Effector memory CD8-positive, alpha-beta T cell (primary cell): ENCODE results near the gene ANKMY1.

Experiments used
- ATAC-seq: fragments of 150-1000 bp; cut with Tn5 transposase; replicated peaks from 2 replicates; pipeline ENCODE4 v1.10.0; 2021; ENCODE audit warnings: mild to moderate bottlenecking, moderate library complexity
- DNase-seq, 3 experiments: peaks; one replicate each; pipeline ENCODE4 v3.0.0; 2021
- H3K27ac Mint-ChIP-seq, 2 donors: one replicate each; pipeline ENCODE4 v1.8.0; 2022; ENCODE audit warnings: mild to moderate bottlenecking in 2 of 2, mixed read lengths in 2 of 2, moderate library complexity in 2 of 2
- H3K27me3 Mint-ChIP-seq, 2 donors: one replicate each; pipeline ENCODE4 v1.8.0; 2022; ENCODE audit warnings: mixed read lengths in 2 of 2
- H3K36me3 Mint-ChIP-seq: one replicate; pipeline ENCODE4 v1.8.0; 2022; ENCODE audit warnings: mild to moderate bottlenecking, moderate library complexity, mixed read lengths; ENCODE audit not compliant: insufficient read depth
- H3K4me1 Mint-ChIP-seq, 2 donors: one replicate each; pipeline ENCODE4 v1.8.0; 2022; ENCODE audit warnings: low read depth in 2 of 2, mixed read lengths in 2 of 2
- H3K4me3 Mint-ChIP-seq, 2 donors: one replicate each; pipeline ENCODE4 v1.8.0; 2022; ENCODE audit warnings: mild to moderate bottlenecking in 2 of 2, mixed read lengths in 2 of 2, moderate library complexity in 2 of 2
- H3K9me3 Mint-ChIP-seq, 2 donors: one replicate each; pipeline ENCODE4 v1.8.0; 2022; ENCODE audit warnings: mixed read lengths in 2 of 2

Gene ANKMY1

GRCh38 chr2:240461471-240462072 lies 96.2 kb downstream of the ANKMY1 start:
- no peaks in the 10 kb centered on the region for H3K9me3 Mint-ChIP-seq
- DNase-seq (no peak), ATAC-seq (no peak)
- H3K4me1 Mint-ChIP-seq = no peaks in the 10 kb centered on the region
- H3K4me3 Mint-ChIP-seq = no peak overlapping the region
- peaks cover 5 to 17% of the 10 kb centered on the region in 2 donors for H3K27me3 Mint-ChIP-seq
- peaks cover 2% of the 10 kb centered on the region for H3K36me3 Mint-ChIP-seq
- H3K27ac Mint-ChIP-seq = no peak overlapping the region

- Mint-ChIP-seq H3K36me3 (peaks cover 2% of the 10 kb centered on the region), H3K9me3 (no peaks in the 10 kb centered on the region), H3K27me3 (peaks cover 8 to 22% of the 10 kb centered on the region in 2 donors), H3K27ac (no peak overlapping the region), H3K4me1 (no peaks in the 10 kb centered on the region), H3K4me3 (no peak overlapping the region)
- no peak for ATAC-seq
- DNase-seq = no peak
Measured at GRCh38 chr2:240460781-240461431, 96.9 kb downstream of the ANKMY1 start.

- no peaks in the 10 kb centered on the region for H3K9me3 Mint-ChIP-seq
- H3K27ac Mint-ChIP-seq = no peak overlapping the region
- no peaks in the 10 kb centered on the region for H3K4me1 Mint-ChIP-seq
- peaks cover 8 to 24% of the 10 kb centered on the region in 2 donors for H3K27me3 Mint-ChIP-seq
- no peak for ATAC-seq
- no peak for DNase-seq
- H3K36me3 Mint-ChIP-seq = peaks cover 2% of the 10 kb centered on the region
- no peak overlapping the region for H3K4me3 Mint-ChIP-seq
Measured at GRCh38 chr2:240460253-240460711, 97.5 kb downstream of the ANKMY1 start.

- no peak for ATAC-seq
- no peak overlapping the region for H3K27ac Mint-ChIP-seq
- H3K4me1 Mint-ChIP-seq = peaks cover 4% of the 10 kb centered on the region in 2 donors
- H3K36me3 Mint-ChIP-seq = peaks cover 2% of the 10 kb centered on the region
- no peak for DNase-seq
- peaks cover 13 to 31% of the 10 kb centered on the region in 2 donors for H3K27me3 Mint-ChIP-seq
- no peaks in the 10 kb centered on the region for H3K9me3 Mint-ChIP-seq
- no peak overlapping the region for H3K4me3 Mint-ChIP-seq
Measured at GRCh38 chr2:240459401-240460252, 98.2 kb downstream of the ANKMY1 start.

- ATAC-seq = no peak
- H3K36me3 Mint-ChIP-seq = peaks cover 5% of the 10 kb centered on the region
- no peak overlapping the region for H3K4me3 Mint-ChIP-seq
Measured at GRCh38 chr2:240458900-240459391, 98.8 kb downstream of the ANKMY1 start.

GRCh38 chr2:240458044-240458899 lies 99.5 kb downstream of the ANKMY1 start:
- peaks cover 5% of the 10 kb centered on the region for H3K36me3 Mint-ChIP-seq
- DNase-seq = no peak
- peaks cover 21 to 41% of the 10 kb centered on the region in 2 donors for H3K27me3 Mint-ChIP-seq
- peaks cover 4 to 13% of the 10 kb centered on the region in 2 donors for H3K4me1 Mint-ChIP-seq
- H3K27ac Mint-ChIP-seq = no peak overlapping the region
- no peak for ATAC-seq
- no peak overlapping the region for H3K4me3 Mint-ChIP-seq
- no peaks in the 10 kb centered on the region for H3K9me3 Mint-ChIP-seq

More at GRCh38 chr2:240458900-240459391, 98.8 kb downstream of the ANKMY1 start:
- Mint-ChIP-seq H3K27ac (no peak overlapping the region), H3K9me3 (no peaks in the 10 kb centered on the region), H3K27me3 (peaks cover 20 to 37% of the 10 kb centered on the region in 2 donors), H3K4me1 (peaks cover 4 to 10% of the 10 kb centered on the region in 2 donors)
- no peak for DNase-seq

GRCh38 chr2:240457223-240458043 lies 100.4 kb downstream of the ANKMY1 start:
- Mint-ChIP-seq H3K36me3 (peaks cover 5% of the 10 kb centered on the region), H3K4me3 (no peak overlapping the region), H3K9me3 (no peaks in the 10 kb centered on the region), H3K27ac (no peak overlapping the region), H3K27me3 (peaks cover 21 to 41% of the 10 kb centered on the region in 2 donors), H3K4me1 (peaks cover 4 to 13% of the 10 kb centered on the region in 2 donors)
- no peak for ATAC-seq
- DNase-seq = no peak

GRCh38 chr2:240456447-240457222 lies 101.2 kb downstream of the ANKMY1 start:
- Mint-ChIP-seq H3K27ac (no peak overlapping the region), H3K9me3 (no peaks in the 10 kb centered on the region), H3K27me3 (peaks cover 27 to 49% of the 10 kb centered on the region in 2 donors), H3K4me1 (peaks cover 10 to 15% of the 10 kb centered on the region in 2 donors), H3K36me3 (peaks cover 7% of the 10 kb centered on the region), H3K4me3 (no peak overlapping the region)
- DNase-seq (no peak), ATAC-seq (no peak)

GRCh38 chr2:240455647-240456446 lies 101.9 kb downstream of the ANKMY1 start:
- no peak overlapping the region for H3K4me3 Mint-ChIP-seq
- no peak for DNase-seq
- no peak overlapping the region for H3K27ac Mint-ChIP-seq
- H3K27me3 Mint-ChIP-seq = peaks cover 35 to 57% of the 10 kb centered on the region in 2 donors
- peaks cover 10 to 15% of the 10 kb centered on the region in 2 donors for H3K4me1 Mint-ChIP-seq
- no peaks in the 10 kb centered on the region for H3K9me3 Mint-ChIP-seq
- ATAC-seq = no peak
- H3K36me3 Mint-ChIP-seq = peaks cover 12% of the 10 kb centered on the region

- ATAC-seq (no peak), DNase-seq (no peak)
- no peaks in the 10 kb centered on the region for H3K9me3 Mint-ChIP-seq
- H3K27ac Mint-ChIP-seq = no peak overlapping the region
- peaks cover 10 to 17% of the 10 kb centered on the region in 2 donors for H3K4me1 Mint-ChIP-seq
- peaks cover 13% of the 10 kb centered on the region for H3K36me3 Mint-ChIP-seq
- peak overlapping the region; percentile 70 to 74 for H3K4me3 Mint-ChIP-seq
- peaks cover 41 to 63% of the 10 kb centered on the region in 2 donors for H3K27me3 Mint-ChIP-seq
Measured at GRCh38 chr2:240455272-240455646, 102.5 kb downstream of the ANKMY1 start.
